Measurements from ENCODE around the gene G6PC1. TPM values are rescaled to one million over a fixed set of nuclear protein-coding genes. Genes with fewer than 3 reads are reported as not detected.
"Not testable (repeated sequence)": the region's sequence is repeated elsewhere in the genome, so short reads cannot be mapped to it uniquely, and the experiment has no call there.

Gene G6PC1
- total RNA-seq, result not detected in 2 replicates
- long read RNA-seq, result 0 reads

DNA sequence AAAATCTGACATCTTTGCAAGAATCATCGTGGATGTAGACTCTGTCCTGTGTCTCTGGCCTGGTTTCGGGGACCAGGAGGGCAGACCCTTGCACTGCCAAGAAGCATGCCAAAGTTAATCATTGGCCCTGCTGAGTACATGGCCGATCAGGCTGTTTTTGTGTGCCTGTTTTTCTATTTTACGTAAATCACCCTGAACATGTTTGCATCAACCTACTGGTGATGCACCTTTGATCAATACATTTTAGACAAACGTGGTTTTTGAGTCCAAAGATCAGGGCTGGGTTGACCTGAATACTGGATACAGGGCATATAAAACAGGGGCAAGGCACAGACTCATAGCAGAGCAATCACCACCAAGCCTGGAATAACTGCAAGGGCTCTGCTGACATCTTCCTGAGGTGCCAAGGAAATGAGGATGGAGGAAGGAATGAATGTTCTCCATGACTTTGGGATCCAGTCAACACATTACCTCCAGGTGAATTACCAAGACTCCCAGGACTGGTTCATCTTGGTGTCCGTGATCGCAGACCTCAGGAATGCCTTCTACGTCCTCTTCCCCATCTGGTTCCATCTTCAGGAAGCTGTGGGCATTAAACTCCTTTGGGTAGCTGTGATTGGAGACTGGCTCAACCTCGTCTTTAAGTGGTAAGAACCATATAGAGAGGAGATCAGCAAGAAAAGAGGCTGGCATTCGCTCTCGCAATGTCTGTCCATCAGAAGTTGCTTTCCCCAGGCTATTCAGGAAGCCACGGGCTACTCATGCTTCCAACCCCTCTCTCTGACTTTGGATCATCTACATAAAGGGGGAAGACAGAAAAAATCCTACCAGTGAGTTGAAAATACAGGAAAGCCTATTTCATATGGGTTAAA, at the start of gene G6PC1:
G6PC1 (plus strand) TSS at position 340 of the 872 bp plus-strand sequence; CDS start at position 418, 78 bp downstream.
- Mint-ChIP-seq H3K4me3 (no peak within 1 kb of the TSS), H3K36me3 (ENCODE audit: low read depth) (no peaks in the 10 kb centered on the region), H3K27ac (ENCODE audit: unreplicated experiment) (no peak within 1 kb of the TSS), H3K4me1 (no peaks in the 10 kb centered on the region), H3K9me3 (no peaks in the 10 kb centered on the region), H3K27me3 (ENCODE audit: low read depth) (peaks cover 24% of the 10 kb centered on the region)
- TF ChIP-seq, protein P1, sequence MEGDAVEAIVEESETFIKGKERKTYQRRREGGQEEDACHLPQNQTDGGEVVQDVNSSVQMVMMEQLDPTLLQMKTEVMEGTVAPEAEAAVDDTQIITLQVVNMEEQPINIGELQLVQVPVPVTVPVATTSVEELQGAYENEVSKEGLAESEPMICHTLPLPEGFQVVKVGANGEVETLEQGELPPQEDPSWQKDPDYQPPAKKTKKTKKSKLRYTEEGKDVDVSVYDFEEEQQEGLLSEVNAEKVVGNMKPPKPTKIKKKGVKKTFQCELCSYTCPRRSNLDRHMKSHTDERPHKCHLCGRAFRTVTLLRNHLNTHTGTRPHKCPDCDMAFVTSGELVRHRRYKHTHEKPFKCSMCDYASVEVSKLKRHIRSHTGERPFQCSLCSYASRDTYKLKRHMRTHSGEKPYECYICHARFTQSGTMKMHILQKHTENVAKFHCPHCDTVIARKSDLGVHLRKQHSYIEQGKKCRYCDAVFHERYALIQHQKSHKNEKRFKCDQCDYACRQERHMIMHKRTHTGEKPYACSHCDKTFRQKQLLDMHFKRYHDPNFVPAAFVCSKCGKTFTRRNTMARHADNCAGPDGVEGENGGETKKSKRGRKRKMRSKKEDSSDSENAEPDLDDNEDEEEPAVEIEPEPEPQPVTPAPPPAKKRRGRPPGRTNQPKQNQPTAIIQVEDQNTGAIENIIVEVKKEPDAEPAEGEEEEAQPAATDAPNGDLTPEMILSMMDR (conservative IDR thresholded peaks at IDR 0.05), result no peak
- no peak for DNase-seq (ENCODE audit: low read depth, low spot score)

DNA sequence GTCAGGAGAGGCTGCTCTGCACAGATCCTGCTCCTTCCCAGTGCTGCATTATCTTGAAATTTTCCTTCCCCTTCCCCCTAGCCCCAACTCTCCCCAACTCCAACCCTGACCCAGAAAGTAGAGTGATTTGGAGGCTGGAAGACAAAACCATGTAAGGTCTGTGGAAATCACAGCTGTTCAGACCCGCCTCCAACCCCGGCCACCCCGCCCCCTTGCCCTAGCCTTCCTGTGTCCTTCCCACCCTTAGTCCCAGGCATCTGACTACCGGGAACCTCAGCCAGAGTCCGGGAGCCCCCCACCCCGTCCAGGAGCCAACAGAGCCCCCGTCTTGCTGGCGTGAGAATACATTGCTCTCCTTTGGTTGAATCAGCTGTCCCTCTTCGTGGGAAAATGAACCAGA, 49.6 kb upstream of the G6PC1 start, which contains the start of gene AOC3:
AOC3 (plus strand) TSS at position 246 of the 400 bp plus-strand sequence; CDS start at position 391, 145 bp downstream.
- H3K4me1 Mint-ChIP-seq, result peaks cover 8% of the 10 kb centered on the region
- no peak within 1 kb of the TSS for H3K4me3 Mint-ChIP-seq
- no peak for DNase-seq (ENCODE audit: low read depth, low spot score)
- H3K27ac Mint-ChIP-seq (ENCODE audit: unreplicated experiment), result no peak within 1 kb of the TSS
- no peaks in the 10 kb centered on the region for H3K27me3 Mint-ChIP-seq (ENCODE audit: low read depth)
- no peaks in the 10 kb centered on the region for H3K36me3 Mint-ChIP-seq (ENCODE audit: low read depth)
- H3K9me3 Mint-ChIP-seq, result no peaks in the 10 kb centered on the region
- TF ChIP-seq, protein P1 (conservative IDR thresholded peaks at IDR 0.05), result no peak

DNA sequence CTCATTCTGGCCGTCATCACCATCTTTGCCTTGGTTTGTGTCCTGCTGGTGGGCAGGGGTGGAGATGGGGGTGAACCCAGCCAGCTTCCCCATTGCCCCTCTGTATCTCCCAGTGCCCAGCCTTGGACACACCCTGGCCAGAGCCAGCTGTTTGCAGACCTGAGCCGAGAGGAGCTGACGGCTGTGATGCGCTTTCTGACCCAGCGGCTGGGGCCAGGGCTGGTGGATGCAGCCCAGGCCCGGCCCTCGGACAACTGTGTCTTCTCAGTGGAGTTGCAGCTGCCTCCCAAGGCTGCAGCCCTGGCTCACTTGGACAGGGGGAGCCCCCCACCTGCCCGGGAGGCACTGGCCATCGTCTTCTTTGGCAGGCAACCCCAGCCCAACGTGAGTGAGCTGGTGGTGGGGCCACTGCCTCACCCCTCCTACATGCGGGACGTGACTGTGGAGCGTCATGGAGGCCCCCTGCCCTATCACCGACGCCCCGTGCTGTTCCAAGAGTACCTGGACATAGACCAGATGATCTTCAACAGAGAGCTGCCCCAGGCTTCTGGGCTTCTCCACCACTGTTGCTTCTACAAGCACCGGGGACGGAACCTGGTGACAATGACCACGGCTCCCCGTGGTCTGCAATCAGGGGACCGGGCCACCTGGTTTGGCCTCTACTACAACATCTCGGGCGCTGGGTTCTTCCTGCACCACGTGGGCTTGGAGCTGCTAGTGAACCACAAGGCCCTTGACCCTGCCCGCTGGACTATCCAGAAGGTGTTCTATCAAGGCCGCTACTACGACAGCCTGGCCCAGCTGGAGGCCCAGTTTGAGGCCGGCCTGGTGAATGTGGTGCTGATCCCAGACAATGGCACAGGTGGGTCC, 49.0 kb upstream of the G6PC1 start:
- not testable (repeated sequence) for H3K27me3 Mint-ChIP-seq (ENCODE audit: low read depth); H3K4me1 Mint-ChIP-seq; H3K9me3 Mint-ChIP-seq; H3K4me3 Mint-ChIP-seq; DNase-seq (ENCODE audit: low read depth, low spot score); H3K36me3 Mint-ChIP-seq (ENCODE audit: low read depth); H3K27ac Mint-ChIP-seq (ENCODE audit: unreplicated experiment)

DNA sequence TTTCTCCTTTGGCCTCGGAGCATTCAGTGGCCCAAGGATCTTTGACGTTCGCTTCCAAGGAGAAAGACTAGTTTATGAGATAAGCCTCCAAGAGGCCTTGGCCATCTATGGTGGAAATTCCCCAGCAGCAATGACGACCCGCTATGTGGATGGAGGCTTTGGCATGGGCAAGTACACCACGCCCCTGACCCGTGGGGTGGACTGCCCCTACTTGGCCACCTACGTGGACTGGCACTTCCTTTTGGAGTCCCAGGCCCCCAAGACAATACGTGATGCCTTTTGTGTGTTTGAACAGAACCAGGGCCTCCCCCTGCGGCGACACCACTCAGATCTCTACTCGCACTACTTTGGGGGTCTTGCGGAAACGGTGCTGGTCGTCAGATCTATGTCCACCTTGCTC, 48.2 kb upstream of the G6PC1 start:
- DNase-seq (ENCODE audit: low read depth, low spot score), result no peak
- Mint-ChIP-seq H3K4me3 (no peak overlapping the region), H3K4me1 (peaks cover 8% of the 10 kb centered on the region), H3K9me3 (no peaks in the 10 kb centered on the region), H3K27me3 (ENCODE audit: low read depth) (no peaks in the 10 kb centered on the region), H3K27ac (ENCODE audit: unreplicated experiment) (no peak overlapping the region), H3K36me3 (ENCODE audit: low read depth) (no peaks in the 10 kb centered on the region)
- TF ChIP-seq, protein P1 (conservative IDR thresholded peaks at IDR 0.05), result no peak

DNA sequence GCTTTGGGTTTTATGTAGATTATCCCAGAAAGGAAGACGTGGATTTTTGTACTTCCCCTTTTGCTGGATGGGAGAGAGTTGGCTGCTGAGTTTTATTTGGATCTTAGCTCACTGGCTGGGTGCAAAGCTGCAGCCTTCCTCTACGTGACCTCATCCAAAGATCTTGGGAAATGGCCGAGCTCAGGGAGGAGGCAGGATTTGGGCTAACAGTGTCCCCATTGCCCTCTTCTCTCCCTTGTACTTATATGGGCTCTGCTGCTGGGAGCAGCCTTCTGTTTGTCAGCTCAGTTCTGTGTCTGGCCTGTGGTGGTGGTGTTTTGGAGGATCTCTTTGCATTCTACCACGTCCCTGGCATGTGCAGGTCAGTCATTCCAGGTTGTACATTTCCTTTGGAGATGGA, 47.6 kb upstream of the G6PC1 start:
- Mint-ChIP-seq H3K27ac (ENCODE audit: unreplicated experiment) (no peak overlapping the region), H3K4me1 (peaks cover 8% of the 10 kb centered on the region), H3K4me3 (no peak overlapping the region), H3K36me3 (ENCODE audit: low read depth) (no peaks in the 10 kb centered on the region), H3K9me3 (no peaks in the 10 kb centered on the region), H3K27me3 (ENCODE audit: low read depth) (no peaks in the 10 kb centered on the region)
- TF ChIP-seq, protein P1 (conservative IDR thresholded peaks at IDR 0.05), result no peak
- no peak for DNase-seq (ENCODE audit: low read depth, low spot score)

Measured in neural crest cell (in vitro differentiated cells).